ENCODE measurements around the gene ANO6. TPM values are rescaled to one million over a fixed set of nuclear protein-coding genes. Genes with fewer than 3 reads are reported as not detected.
"Not testable (repeated sequence)": the region's sequence is repeated elsewhere in the genome, so short reads cannot be mapped to it uniquely, and the experiment has no call there.

Gene ANO6
- total RNA-seq, 5 donors from 2014 or later (not counting 1 experiment from before 2014, with no cell fraction given) = 17.9 to 22.5 (median 20.3) TPM

DNA sequence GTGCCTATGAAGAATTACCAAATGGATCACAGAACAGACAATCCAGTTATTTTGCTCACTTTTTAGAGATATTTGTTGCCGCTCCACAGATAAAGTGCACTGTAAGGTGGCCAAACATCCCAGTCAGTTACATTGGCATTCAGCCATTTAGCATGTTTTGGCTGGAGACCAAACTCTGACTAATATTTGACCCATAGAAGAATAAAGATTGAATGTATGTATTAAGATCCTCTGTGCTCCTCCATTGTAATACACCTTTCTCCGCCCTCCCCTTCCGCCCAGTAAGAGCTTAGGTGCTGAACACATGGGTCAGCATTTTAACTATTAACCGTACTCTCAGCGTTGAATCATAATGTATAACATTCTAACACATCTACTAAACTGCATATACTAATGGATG, 163.4 kb downstream of the ANO6 start:
- Mint-ChIP-seq H3K27me3 (no peaks in the 10 kb centered on the region), H3K4me1 (no peaks in the 10 kb centered on the region), H3K9me3 (no peaks in the 10 kb centered on the region), H3K27ac (no peak overlapping the region), H3K36me3 (peaks cover 63% of the 10 kb centered on the region), H3K4me3 (no peak overlapping the region)
- Histone ChIP-seq H3K4me3 (ENCODE audit: control insufficient read depth in 1 of 2, extremely low read depth in 1 of 2, low read length in 1 of 2) (no peak overlapping the region), H3K4me1 (ENCODE audit: control insufficient read depth in 1 of 2, extremely low read depth in 1 of 2, insufficient read depth in 2 of 2, low read length in 2 of 2) (no peaks in the 10 kb centered on the region), H3K9me3 (no peaks in the 10 kb centered on the region), H3K36me3 (ENCODE audit: control insufficient read depth in 2 of 2, extremely low read depth in 1 of 2, insufficient read depth in 1 of 2, low read length in 1 of 2) (peaks cover 0 to 21% of the 10 kb centered on the region in 2 donors), H3K27ac (ENCODE audit: low read length) (no peak overlapping the region), H3K27me3 (replicated peaks in 1 of 2; ENCODE audit: control insufficient read depth in 2 of 2, extremely low read depth in 1 of 2, insufficient read depth in 2 of 2, low read length in 1 of 2) (no peaks in the 10 kb centered on the region)
- ATAC-seq (replicated peaks in 1 of 4) (no peak), DNase-seq (no peak)
- WGBS (ENCODE audit: insufficient coverage) = no CpG with 5 or more reads among the region's 5 CpGs
- ChIA-PET CTCF (interaction anchor here in 1 of 2 donors (0.6 kb wide), 1 partner anchor 1516 kb away, joined by 5 read pairs; no protein-coding TSS in a partner anchor), POLR2A (no interaction called here)

DNA sequence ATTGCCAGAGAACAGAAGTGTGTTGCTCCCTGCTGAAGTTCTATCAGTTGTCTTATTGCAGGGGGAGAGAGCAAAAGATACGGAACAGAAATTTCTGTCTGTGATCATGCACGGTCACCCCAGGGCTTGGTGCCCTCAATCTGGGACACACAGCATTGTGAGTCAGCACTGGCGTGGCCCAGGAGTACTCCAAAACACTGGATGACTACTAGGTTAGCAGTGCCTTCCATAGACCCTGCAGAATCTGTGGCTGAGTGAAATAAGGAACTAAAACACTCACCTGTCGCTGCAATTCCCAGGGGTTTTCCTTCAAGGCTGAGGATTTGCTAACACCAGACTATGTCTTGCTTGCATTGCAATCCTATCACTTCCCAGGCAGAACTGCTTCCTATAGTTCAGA, 165.5 kb downstream of the ANO6 start:
- H3K27ac ChIP-seq (ENCODE audit: low read length) = no peak overlapping the region
- no peaks in the 10 kb centered on the region for H3K4me1 Mint-ChIP-seq
- H3K36me3 Mint-ChIP-seq = peaks cover 82% of the 10 kb centered on the region
- DNase-seq = no peak
- H3K27me3 Mint-ChIP-seq = no peaks in the 10 kb centered on the region
- ChIA-PET POLR2A (no interaction called here), CTCF (no interaction called here)
- no peak overlapping the region for H3K27ac Mint-ChIP-seq
- H3K4me3 Mint-ChIP-seq = no peak overlapping the region
- H3K4me3 ChIP-seq (ENCODE audit: control insufficient read depth in 1 of 2, extremely low read depth in 1 of 2, low read length in 1 of 2) = no peak overlapping the region
- H3K27me3 ChIP-seq (replicated peaks in 1 of 2; ENCODE audit: control insufficient read depth in 2 of 2, extremely low read depth in 1 of 2, insufficient read depth in 2 of 2, low read length in 1 of 2) = no peaks in the 10 kb centered on the region
- H3K4me1 ChIP-seq (ENCODE audit: control insufficient read depth in 1 of 2, extremely low read depth in 1 of 2, insufficient read depth in 2 of 2, low read length in 2 of 2) = no peaks in the 10 kb centered on the region
- 100% methylated on average over 4 of the region's 4 CpGs for WGBS (ENCODE audit: insufficient coverage)
- no peaks in the 10 kb centered on the region for H3K9me3 ChIP-seq
- H3K36me3 ChIP-seq (ENCODE audit: control insufficient read depth in 2 of 2, extremely low read depth in 1 of 2, insufficient read depth in 1 of 2, low read length in 1 of 2) = peaks cover 3 to 29% of the 10 kb centered on the region in 2 donors
- H3K9me3 Mint-ChIP-seq = no peaks in the 10 kb centered on the region
- ATAC-seq (replicated peaks in 1 of 4) = no peak

DNA sequence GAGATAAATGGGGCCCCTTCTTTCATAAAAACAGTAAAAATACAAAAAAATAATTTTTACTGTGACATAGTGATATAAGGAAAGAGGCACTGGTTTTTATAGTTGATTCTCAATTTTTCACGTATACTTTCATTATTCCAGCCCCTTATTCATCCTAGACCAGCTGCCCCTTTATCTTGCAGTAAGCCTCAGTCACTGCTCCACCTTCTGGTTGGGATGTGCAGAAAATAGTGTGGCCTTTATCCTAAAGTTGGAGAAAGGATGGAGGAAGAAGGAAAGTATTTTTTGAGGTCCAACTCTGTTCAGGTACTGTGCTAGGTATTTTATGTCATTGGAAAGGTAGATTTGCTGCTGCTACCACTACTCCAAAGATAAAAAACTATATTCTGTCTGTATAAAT, 172.7 kb downstream of the ANO6 start:
- Histone ChIP-seq H3K27me3 (replicated peaks in 1 of 2; ENCODE audit: control insufficient read depth in 2 of 2, extremely low read depth in 1 of 2, insufficient read depth in 2 of 2, low read length in 1 of 2) (no peaks in the 10 kb centered on the region), H3K9me3 (no peaks in the 10 kb centered on the region), H3K4me1 (ENCODE audit: control insufficient read depth in 1 of 2, extremely low read depth in 1 of 2, insufficient read depth in 2 of 2, low read length in 2 of 2) (no peaks in the 10 kb centered on the region), H3K36me3 (ENCODE audit: control insufficient read depth in 2 of 2, extremely low read depth in 1 of 2, insufficient read depth in 1 of 2, low read length in 1 of 2) (peaks cover 7 to 30% of the 10 kb centered on the region in 2 donors), H3K27ac (ENCODE audit: low read length) (no peak overlapping the region), H3K4me3 (ENCODE audit: control insufficient read depth in 1 of 2, extremely low read depth in 1 of 2, low read length in 1 of 2) (no peak overlapping the region)
- Mint-ChIP-seq H3K36me3 (peaks cover 62% of the 10 kb centered on the region), H3K4me1 (no peaks in the 10 kb centered on the region), H3K4me3 (no peak overlapping the region), H3K9me3 (no peaks in the 10 kb centered on the region), H3K27ac (no peak overlapping the region), H3K27me3 (no peaks in the 10 kb centered on the region)
- ChIA-PET POLR2A (no interaction called here), CTCF (interaction anchor here (1.3 to 2.0 kb wide), 3 partner anchors 205 to 218 kb away, joined by 3 to 8 read pairs (median 4); no protein-coding TSS in a partner anchor)
- ATAC-seq (replicated peaks in 1 of 4) (no peak), DNase-seq (peak in 1 of 35 experiments; percentile 29)
- WGBS (ENCODE audit: insufficient coverage) = no CpG with 5 or more reads among the region's 1 CpG

DNA sequence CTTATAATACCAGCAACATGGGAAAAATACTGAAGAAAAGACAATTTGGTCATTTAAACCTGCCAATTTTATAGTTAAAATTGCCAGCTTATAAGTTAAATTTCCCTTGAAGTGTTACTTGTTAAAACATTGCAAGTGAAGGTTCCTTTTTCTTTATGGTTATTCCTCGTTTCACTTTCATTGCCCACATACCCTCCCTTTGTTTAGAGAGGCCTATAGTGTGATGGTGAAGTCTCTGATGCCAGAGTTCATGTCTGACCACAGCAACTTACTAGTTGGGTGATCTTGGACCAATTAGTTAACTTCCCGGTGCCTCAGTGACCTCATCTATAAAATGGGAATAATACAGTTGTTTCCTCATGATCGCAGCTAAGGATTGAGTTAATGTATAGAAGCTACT, 173.5 kb downstream of the ANO6 start:
- 86% methylated on average over 1 of the region's 3 CpGs for WGBS (ENCODE audit: insufficient coverage)
- ATAC-seq (replicated peaks in 1 of 4) (no peak), DNase-seq (no peak)
- no peak overlapping the region for H3K4me3 ChIP-seq (ENCODE audit: control insufficient read depth in 1 of 2, extremely low read depth in 1 of 2, low read length in 1 of 2)
- peaks cover 7 to 30% of the 10 kb centered on the region in 2 donors for H3K36me3 ChIP-seq (ENCODE audit: control insufficient read depth in 2 of 2, extremely low read depth in 1 of 2, insufficient read depth in 1 of 2, low read length in 1 of 2)
- no peak overlapping the region for H3K27ac ChIP-seq (ENCODE audit: low read length)
- H3K27me3 ChIP-seq (replicated peaks in 1 of 2; ENCODE audit: control insufficient read depth in 2 of 2, extremely low read depth in 1 of 2, insufficient read depth in 2 of 2, low read length in 1 of 2) = no peaks in the 10 kb centered on the region
- Mint-ChIP-seq H3K36me3 (peaks cover 55% of the 10 kb centered on the region), H3K9me3 (peaks cover 0 to 2% (median 1%) of the 10 kb centered on the region in 3 donors), H3K27me3 (no peaks in the 10 kb centered on the region), H3K4me1 (no peaks in the 10 kb centered on the region), H3K27ac (no peak overlapping the region), H3K4me3 (no peak overlapping the region)
- ChIA-PET POLR2A (no interaction called here), CTCF (interaction anchor here (1.3 to 2.0 kb wide), 3 partner anchors 206 to 219 kb away, joined by 3 to 8 read pairs (median 4); no protein-coding TSS in a partner anchor)
- H3K4me1 ChIP-seq (ENCODE audit: control insufficient read depth in 1 of 2, extremely low read depth in 1 of 2, insufficient read depth in 2 of 2, low read length in 2 of 2) = no peaks in the 10 kb centered on the region
- no peaks in the 10 kb centered on the region for H3K9me3 ChIP-seq

GRCh38 chr12:45397499-45397898, 181.6 kb downstream of the ANO6 start:
- H3K4me3 Mint-ChIP-seq; H3K27me3 ChIP-seq (replicated peaks in 1 of 2; ENCODE audit: control insufficient read depth in 2 of 2, extremely low read depth in 1 of 2, insufficient read depth in 2 of 2, low read length in 1 of 2); H3K4me1 ChIP-seq (ENCODE audit: control insufficient read depth in 1 of 2, extremely low read depth in 1 of 2, insufficient read depth in 2 of 2, low read length in 2 of 2); H3K36me3 ChIP-seq (ENCODE audit: control insufficient read depth in 2 of 2, extremely low read depth in 1 of 2, insufficient read depth in 1 of 2, low read length in 1 of 2); H3K27ac ChIP-seq (ENCODE audit: low read length); ATAC-seq (replicated peaks in 1 of 4); H3K27me3 Mint-ChIP-seq; DNase-seq; H3K4me1 Mint-ChIP-seq; H3K27ac Mint-ChIP-seq; CTCF ChIA-PET; POLR2A ChIA-PET; H3K4me3 ChIP-seq (ENCODE audit: control insufficient read depth in 1 of 2, extremely low read depth in 1 of 2, low read length in 1 of 2); H3K9me3 ChIP-seq: not testable (repeated sequence)
- Mint-ChIP-seq H3K36me3 (peaks cover 61% of the 10 kb centered on the region), H3K9me3 (peaks cover 0 to 18% (median 7%) of the 10 kb centered on the region in 3 donors)
- no CpG with 5 or more reads among the region's 4 CpGs for WGBS (ENCODE audit: insufficient coverage)

- H3K4me3 Mint-ChIP-seq = no peak overlapping the region
- H3K27me3 Mint-ChIP-seq = no peaks in the 10 kb centered on the region
- DNase-seq = no peak
- ATAC-seq (replicated peaks in 1 of 4) = no peak
- H3K27me3 ChIP-seq (replicated peaks in 1 of 2; ENCODE audit: control insufficient read depth in 2 of 2, extremely low read depth in 1 of 2, insufficient read depth in 2 of 2, low read length in 1 of 2) = no peaks in the 10 kb centered on the region
- no peak overlapping the region for H3K27ac Mint-ChIP-seq
- H3K9me3 ChIP-seq = no peaks in the 10 kb centered on the region
- no peaks in the 10 kb centered on the region for H3K4me1 ChIP-seq (ENCODE audit: control insufficient read depth in 1 of 2, extremely low read depth in 1 of 2, insufficient read depth in 2 of 2, low read length in 2 of 2)
- no peak overlapping the region for H3K27ac ChIP-seq (ENCODE audit: low read length)
- no CpG with 5 or more reads among the region's 4 CpGs for WGBS (ENCODE audit: insufficient coverage)
- H3K36me3 Mint-ChIP-seq = peaks cover 63% of the 10 kb centered on the region
- H3K9me3 Mint-ChIP-seq = peaks cover 0 to 18% (median 7%) of the 10 kb centered on the region in 3 donors
- no peaks in the 10 kb centered on the region for H3K4me1 Mint-ChIP-seq
- ChIA-PET CTCF (no interaction called here), POLR2A (no interaction called here)
- H3K4me3 ChIP-seq (ENCODE audit: control insufficient read depth in 1 of 2, extremely low read depth in 1 of 2, low read length in 1 of 2) = no peak overlapping the region
- H3K36me3 ChIP-seq (ENCODE audit: control insufficient read depth in 2 of 2, extremely low read depth in 1 of 2, insufficient read depth in 1 of 2, low read length in 1 of 2) = peaks cover 2 to 19% of the 10 kb centered on the region in 2 donors
Measured at GRCh38 chr12:45398552-45398951, 182.7 kb downstream of the ANO6 start.

- Histone ChIP-seq H3K27ac (ENCODE audit: low read length) (no peak overlapping the region), H3K9me3 (no peaks in the 10 kb centered on the region), H3K27me3 (replicated peaks in 1 of 2; ENCODE audit: control insufficient read depth in 2 of 2, extremely low read depth in 1 of 2, insufficient read depth in 2 of 2, low read length in 1 of 2) (no peaks in the 10 kb centered on the region), H3K4me1 (ENCODE audit: control insufficient read depth in 1 of 2, extremely low read depth in 1 of 2, insufficient read depth in 2 of 2, low read length in 2 of 2) (no peaks in the 10 kb centered on the region), H3K36me3 (ENCODE audit: control insufficient read depth in 2 of 2, extremely low read depth in 1 of 2, insufficient read depth in 1 of 2, low read length in 1 of 2) (peaks cover 2 to 32% of the 10 kb centered on the region in 2 donors), H3K4me3 (ENCODE audit: control insufficient read depth in 1 of 2, extremely low read depth in 1 of 2, low read length in 1 of 2) (no peak overlapping the region)
- 86% methylated on average over 2 of the region's 2 CpGs for WGBS (ENCODE audit: insufficient coverage)
- H3K27me3 Mint-ChIP-seq = no peaks in the 10 kb centered on the region
- ChIA-PET CTCF (no interaction called here), POLR2A (no interaction called here)
- peaks cover 62% of the 10 kb centered on the region for H3K36me3 Mint-ChIP-seq
- no peak overlapping the region for H3K27ac Mint-ChIP-seq
- DNase-seq = no peak
- H3K9me3 Mint-ChIP-seq = peaks cover 0 to 9% (median 0%) of the 10 kb centered on the region in 3 donors
- H3K4me1 Mint-ChIP-seq = no peaks in the 10 kb centered on the region
- no peak overlapping the region for H3K4me3 Mint-ChIP-seq
- ATAC-seq (replicated peaks in 1 of 4) = no peak
Measured at GRCh38 chr12:45400991-45401390, 185.1 kb downstream of the ANO6 start.
